GM19193 (cell line): Measurements from ENCODE around the gene DNHD1.

Source experiments
- POLR2A ChIP-seq: IDR thresholded peaks from 4 replicates; pipeline ENCODE4 v1.6.1; 2011; ENCODE audit not compliant: insufficient read depth, insufficient read length; ENCODE audit errors: extremely low read depth

Gene DNHD1

GRCh38 chr11:6603287-6604080 lies 106.4 kb downstream of the DNHD1 start, which contains the start of the genes ILK and RRP8:
Gene ILK (plus strand): TSS chr11:6603774. CDS start chr11:6604272, 498 bp downstream.
Gene RRP8 (minus strand): TSS chr11:6603616. CDS start chr11:6603502, 114 bp downstream.
- peak; percentile 80 for TF ChIP-seq POLR2A

- TF ChIP-seq POLR2A, result no peak
Observed at GRCh38 chr11:6604081-6604626, 107.1 kb downstream of the DNHD1 start.

GRCh38 chr11:6604790-6605189 lies 107.7 kb downstream of the DNHD1 start:
- no peak for TF ChIP-seq POLR2A

GRCh38 chr11:6606471-6607189 lies 109.5 kb downstream of the DNHD1 start:
- peak; percentile 46 for TF ChIP-seq POLR2A

- no peak for TF ChIP-seq POLR2A
Observed at GRCh38 chr11:6607190-6607795, 110.2 kb downstream of the DNHD1 start.

- TF ChIP-seq POLR2A, result no peak
Observed at GRCh38 chr11:6608011-6608410, 110.9 kb downstream of the DNHD1 start.

GRCh38 chr11:6608726-6609501 lies 111.8 kb downstream of the DNHD1 start:
- TF ChIP-seq POLR2A, result no peak

- no peak for TF ChIP-seq POLR2A
Observed at GRCh38 chr11:6609502-6610015, 112.5 kb downstream of the DNHD1 start.

GRCh38 chr11:6610591-6610990 lies 113.5 kb downstream of the DNHD1 start:
- TF ChIP-seq POLR2A, result no peak

- no peak for TF ChIP-seq POLR2A
Observed at GRCh38 chr11:6611092-6611962, 114.2 kb downstream of the DNHD1 start.

GRCh38 chr11:6611963-6612212 lies 114.8 kb downstream of the DNHD1 start:
- no peak for TF ChIP-seq POLR2A

GRCh38 chr11:6612213-6613041 lies 115.3 kb downstream of the DNHD1 start, which contains the start of gene TAF10:
Gene TAF10 (minus strand): TSS chr11:6612216. CDS start chr11:6612189, 27 bp downstream.
- TF ChIP-seq POLR2A, result peak; percentile 95

GRCh38 chr11:6613496-6613895 lies 116.4 kb downstream of the DNHD1 start:
- no peak for TF ChIP-seq POLR2A
